DOHH2 (cell line): Measurements from ENCODE around the gene PAMR1.

Experiments used
- H3F3A ChIP-seq: fragments of 200-600 bp; sonication (generic), shearing (Covaris generic); 2 replicates; pipeline ENCODE4 v1.6.0; 2016; ENCODE audit warnings: antibody characterized with exemption, mild to moderate bottlenecking; ENCODE audit not compliant: control insufficient read depth, insufficient read depth
- H3K27ac ChIP-seq: fragments of 200-600 bp; sonication (generic); 2 replicates; pipeline ENCODE4 v1.5.1; 2014; ENCODE audit warnings: low read depth, mild to moderate bottlenecking, low read length, moderate library complexity
- H3K27me3 ChIP-seq: fragments of 200-600 bp; sonication (generic); 2 replicates; pipeline ENCODE4 v1.6.1; 2014; ENCODE audit warnings: mild to moderate bottlenecking, low read length, mixed read lengths; ENCODE audit not compliant: control insufficient read depth
- H3K36me3 ChIP-seq: fragments of 200-600 bp; sonication (generic); 2 replicates; pipeline ENCODE4 v1.6.1; 2014; ENCODE audit warnings: mild to moderate bottlenecking, low read length, moderate library complexity, mixed read lengths; ENCODE audit not compliant: control insufficient read depth
- H3K4me1 ChIP-seq: fragments of 200-600 bp; sonication (generic); 2 replicates; pipeline ENCODE4 v1.6.1; 2014; ENCODE audit warnings: mild to moderate bottlenecking, low read length, mixed read lengths; ENCODE audit not compliant: control insufficient read depth
- H3K4me2 ChIP-seq: fragments of 200-600 bp; sonication (generic); 2 replicates; pipeline ENCODE4 v1.6.0; 2014; ENCODE audit warnings: mild to moderate bottlenecking, low read length, moderate library complexity
- H3K4me3 ChIP-seq: fragments of 200-600 bp; sonication (generic); 2 replicates; pipeline ENCODE4 v1.5.1; 2014; ENCODE audit warnings: mild to moderate bottlenecking, low read length, mixed read lengths
- H3K79me2 ChIP-seq: fragments of 200-600 bp; sonication (generic); 2 replicates; pipeline ENCODE4 v1.6.1; 2014; ENCODE audit warnings: mild to moderate bottlenecking, low read length, mixed read lengths; ENCODE audit not compliant: control insufficient read depth
- H3K9me2 ChIP-seq: fragments of 200-600 bp; sonication (generic); replicated peaks from 2 replicates; pipeline ENCODE4 v1.6.1; 2014; ENCODE audit warnings: mild to moderate bottlenecking, low read length, mixed read lengths; ENCODE audit not compliant: control insufficient read depth
- H3K9me3 ChIP-seq: fragments of 200-600 bp; sonication (generic); 2 replicates; pipeline ENCODE4 v1.6.1; 2014; ENCODE audit warnings: antibody characterized with exemption, low read length, mixed read lengths; ENCODE audit not compliant: control insufficient read depth, insufficient read depth
- H4K20me1 ChIP-seq: fragments of 200-600 bp; sonication (generic); 2 replicates; pipeline ENCODE4 v1.6.0; 2014; ENCODE audit warnings: low read depth, mild to moderate bottlenecking, antibody characterized with exemption, low read length, moderate library complexity; ENCODE audit not compliant: control insufficient read depth, insufficient read depth
- CTCF ChIP-seq: fragments of 200-600 bp; sonication (generic); IDR thresholded peaks from one replicate; pipeline ENCODE4 v1.5.1; 2014; ENCODE audit warnings: antibody characterized with exemption, mild to moderate bottlenecking, low read depth, low read length; ENCODE audit not compliant: poor library complexity, severe bottlenecking
- EZH2phosphoT487 ChIP-seq: fragments of 200-600 bp; sonication (generic); IDR thresholded peaks from 2 replicates; pipeline ENCODE4 v1.6.1; 2017; ENCODE audit warnings: borderline replicate concordance, mild to moderate bottlenecking, antibody characterized with exemption, low read length, moderate library complexity, mixed read lengths

PAMR1 gene

DNA sequence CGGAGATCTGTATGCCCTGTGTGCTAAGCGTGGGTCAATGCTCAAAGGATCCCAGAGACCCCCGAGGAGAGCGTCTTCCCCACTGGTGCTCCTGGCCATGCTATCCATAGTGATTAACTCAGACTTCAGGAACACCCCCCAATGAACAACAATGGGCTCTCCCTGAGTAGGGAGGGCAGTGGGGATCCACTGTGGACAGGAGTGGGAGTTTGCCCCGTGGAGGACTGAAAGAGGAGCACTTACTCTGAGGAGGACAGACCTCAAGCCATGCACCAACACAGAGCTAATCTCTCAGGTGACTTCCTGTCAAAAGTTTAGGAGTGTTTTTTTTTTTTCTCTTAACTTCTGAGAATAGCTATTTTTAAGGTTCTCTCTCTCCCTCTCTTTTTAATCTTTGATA lies 130.5 kb downstream of the PAMR1 start:
- H3K4me1 ChIP-seq = peaks cover 11% of the 10 kb centered on the region
- H3K4me2 ChIP-seq = no peak overlapping the region
- no peaks in the 10 kb centered on the region for H3K9me3 ChIP-seq
- H3K79me2 ChIP-seq = no peaks in the 10 kb centered on the region
- no peak overlapping the region for H3K27ac ChIP-seq
- no peaks in the 10 kb centered on the region for H4K20me1 ChIP-seq
- TF ChIP-seq EZH2phosphoT487 = no peak
- no peak for TF ChIP-seq CTCF
- no peaks in the 10 kb centered on the region for H3F3A ChIP-seq
- H3K27me3 ChIP-seq = peaks cover 25% of the 10 kb centered on the region
- H3K36me3 ChIP-seq = no peaks in the 10 kb centered on the region
- no peaks in the 10 kb centered on the region for H3K9me2 ChIP-seq
- no peak overlapping the region for H3K4me3 ChIP-seq

- no peaks in the 10 kb centered on the region for H3K36me3 ChIP-seq
- H3K9me3 ChIP-seq = no peaks in the 10 kb centered on the region
- H3K79me2 ChIP-seq = no peaks in the 10 kb centered on the region
- peaks cover 11% of the 10 kb centered on the region for H3K4me1 ChIP-seq
- H3K9me2 ChIP-seq = no peaks in the 10 kb centered on the region
- H3K27me3 ChIP-seq = peaks cover 25% of the 10 kb centered on the region
- H3K27ac ChIP-seq = no peak overlapping the region
- H4K20me1 ChIP-seq = no peaks in the 10 kb centered on the region
- H3K4me3 ChIP-seq = no peak overlapping the region
- no peak overlapping the region for H3K4me2 ChIP-seq
- TF ChIP-seq EZH2phosphoT487 (no peak), CTCF (no peak)
- no peaks in the 10 kb centered on the region for H3F3A ChIP-seq
Observed at GRCh38 chr11:35393098-35393497, 132.3 kb downstream of the PAMR1 start.

- Histone ChIP-seq H3K4me1 (peaks cover 11% of the 10 kb centered on the region), H4K20me1 (no peaks in the 10 kb centered on the region), H3F3A (no peaks in the 10 kb centered on the region), H3K79me2 (no peaks in the 10 kb centered on the region), H3K9me2 (no peaks in the 10 kb centered on the region), H3K27me3 (peaks cover 25% of the 10 kb centered on the region), H3K4me3 (no peak overlapping the region), H3K9me3 (no peaks in the 10 kb centered on the region), H3K27ac (no peak overlapping the region), H3K4me2 (no peak overlapping the region), H3K36me3 (no peaks in the 10 kb centered on the region)
- no peak for TF ChIP-seq EZH2phosphoT487
- TF ChIP-seq CTCF = peak; percentile 86
Observed at GRCh38 chr11:35391922-35392688, 133.3 kb downstream of the PAMR1 start.
